ENCODE measurements around the gene CACNA1I.

The CACNA1I gene

DNA sequence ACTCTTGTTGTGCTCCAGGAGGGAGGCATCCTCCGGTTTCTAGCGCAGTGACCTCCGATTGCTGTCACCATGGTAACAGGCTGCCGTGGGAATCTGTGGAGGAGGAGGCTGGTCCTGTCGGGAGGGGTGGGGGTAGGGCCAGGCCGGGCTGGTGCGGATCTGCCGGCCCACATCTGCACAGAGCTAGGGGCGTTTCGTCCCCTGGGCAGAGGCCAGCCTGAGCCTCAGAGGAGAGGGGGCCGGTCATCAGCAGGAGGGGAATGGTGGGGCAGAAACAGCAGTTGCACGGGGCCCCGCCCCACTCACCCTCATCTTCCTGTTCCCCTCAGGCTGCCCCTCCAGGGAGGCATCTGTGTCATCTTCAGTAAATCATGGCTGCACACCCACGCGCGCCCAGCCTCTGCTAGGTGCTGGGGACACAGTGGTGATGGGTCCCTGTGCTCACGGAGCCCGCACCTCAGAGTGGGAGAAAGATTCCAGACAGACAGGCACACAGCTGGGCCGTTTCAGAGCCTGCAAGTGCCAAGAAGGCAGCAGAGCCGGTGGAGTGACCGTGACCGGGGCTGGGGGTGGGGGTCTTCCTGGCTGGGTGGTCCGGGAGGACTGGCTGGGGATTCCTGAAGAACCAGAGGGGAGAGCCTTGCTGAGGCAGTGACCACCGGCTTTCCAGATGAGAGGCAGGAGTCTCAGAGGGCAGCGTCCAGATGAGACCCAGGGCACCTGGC, 120.5 kb downstream of the CACNA1I start:
- no peak for DNase-seq (ENCODE audit: low read depth, low spot score)

DNA sequence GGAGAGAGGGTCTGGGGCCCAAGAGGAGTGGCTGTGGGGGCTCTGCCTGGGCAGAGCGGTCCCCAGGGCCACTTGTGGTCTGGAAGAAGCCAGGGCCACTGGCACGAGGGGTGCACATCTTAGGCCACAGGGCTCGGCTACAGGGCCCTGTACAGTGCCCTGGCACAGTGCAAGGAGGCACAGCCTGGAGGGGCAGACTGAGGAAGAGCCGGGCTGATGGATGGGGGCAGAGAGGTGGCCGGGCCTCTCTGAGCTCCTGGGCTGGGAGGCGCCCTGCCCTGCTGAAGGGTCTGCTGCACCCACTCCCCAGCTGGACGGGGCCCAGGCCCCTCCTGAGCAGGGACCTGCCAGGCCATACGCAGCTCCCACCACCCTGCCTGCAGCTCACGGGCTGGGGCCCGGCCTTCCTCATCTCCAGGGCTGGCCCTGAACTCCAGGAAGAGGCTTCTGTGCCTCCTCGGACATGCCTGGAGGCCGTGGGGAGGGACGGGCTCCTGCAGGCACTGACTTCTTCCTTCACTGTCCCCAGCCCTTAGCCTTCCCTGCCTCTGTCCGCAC, 123.5 kb downstream of the CACNA1I start:
- DNase-seq (ENCODE audit: low read depth, low spot score) = no peak

DNA sequence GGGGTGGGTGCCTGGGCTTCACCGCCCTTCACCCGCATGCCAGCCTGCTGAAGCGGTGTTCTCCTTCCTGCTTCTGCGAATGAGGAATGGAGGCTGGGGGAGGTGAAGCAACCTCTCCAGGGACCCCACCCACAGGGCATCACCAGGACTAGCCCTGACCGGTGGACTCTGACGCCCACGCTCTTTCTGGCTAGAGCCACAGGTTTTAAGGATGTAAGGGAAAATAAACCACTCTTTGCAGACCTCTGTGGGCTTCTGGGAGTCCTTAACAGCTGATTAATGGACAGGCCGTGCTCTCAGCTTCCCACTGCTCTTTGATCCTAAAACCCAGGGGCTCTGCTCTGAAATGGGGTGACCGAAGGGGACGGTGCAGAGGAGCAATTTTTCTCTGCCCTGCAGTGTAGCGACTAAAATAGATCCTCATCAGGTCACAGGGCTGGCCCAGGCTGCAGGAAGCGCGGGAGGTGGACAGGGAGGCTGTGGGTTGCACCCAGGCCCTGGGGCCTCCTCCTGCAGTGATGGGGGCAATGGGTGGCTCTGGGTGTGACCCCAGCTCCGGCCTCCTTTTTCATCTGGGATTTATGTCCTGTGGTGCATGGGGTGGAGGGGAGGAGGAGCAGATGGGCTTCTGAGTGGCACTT, 127.4 kb downstream of the CACNA1I start:
- no peak for DNase-seq (ENCODE audit: low read depth, low spot score)

DNA sequence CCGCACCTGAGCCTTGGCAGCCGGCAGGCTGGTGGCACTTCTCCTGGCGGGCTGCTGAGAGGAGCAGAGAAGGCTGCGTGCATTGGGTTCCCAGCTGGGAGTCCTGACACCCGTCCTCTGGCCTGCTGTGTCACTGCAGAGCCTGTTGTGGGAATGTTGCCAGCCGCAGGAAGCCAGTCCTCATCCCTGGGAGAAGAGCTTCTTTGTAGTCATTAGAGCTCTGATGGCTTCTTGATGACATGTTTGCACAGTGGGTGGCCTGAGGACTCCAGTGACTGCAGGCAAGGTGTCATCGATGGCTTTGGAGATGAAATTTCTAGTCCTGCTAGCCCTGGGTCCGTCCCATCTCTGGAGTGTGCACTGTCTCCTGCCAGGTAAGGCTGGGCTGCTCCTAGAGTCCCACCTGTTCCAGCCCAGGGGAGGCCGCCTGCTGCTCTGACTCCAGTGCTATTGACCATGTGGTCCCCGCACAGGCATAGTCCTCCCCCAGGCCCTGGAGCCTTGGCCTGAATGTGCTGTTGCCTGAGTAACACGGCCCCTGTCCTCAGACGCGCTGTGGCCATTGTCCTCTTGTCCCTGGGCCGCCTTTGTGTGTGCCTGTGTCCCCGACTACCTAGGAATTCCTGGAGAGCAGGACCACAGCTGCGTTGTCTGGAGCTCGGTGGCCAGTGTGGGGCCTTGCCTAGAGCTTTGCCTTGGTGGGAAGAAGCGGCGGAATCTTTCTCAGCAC, 129.2 kb downstream of the CACNA1I start:
- DNase-seq (ENCODE audit: low read depth, low spot score) = no peak

DNA sequence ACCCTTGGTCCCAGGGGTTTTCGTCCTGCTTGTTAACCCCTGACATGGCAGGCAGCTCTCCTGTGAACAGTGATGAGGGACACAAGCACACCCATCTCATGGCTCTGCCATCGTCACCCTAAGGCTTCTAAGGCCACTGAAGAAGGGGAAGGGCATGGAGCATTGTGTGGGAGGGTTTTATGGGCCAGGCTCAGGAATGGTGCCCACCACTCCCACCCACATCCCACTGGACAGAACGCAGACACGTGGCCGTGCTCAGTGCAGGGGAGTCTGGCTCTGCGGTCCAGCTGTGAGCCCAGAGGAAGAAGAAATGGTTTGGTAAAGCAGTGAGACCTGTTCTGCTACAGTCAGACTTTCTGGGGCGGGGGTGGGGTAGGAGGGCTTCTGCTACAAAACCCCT, 130.0 kb downstream of the CACNA1I start:
- DNase-seq (ENCODE audit: low read depth, low spot score) = no peak

DNA sequence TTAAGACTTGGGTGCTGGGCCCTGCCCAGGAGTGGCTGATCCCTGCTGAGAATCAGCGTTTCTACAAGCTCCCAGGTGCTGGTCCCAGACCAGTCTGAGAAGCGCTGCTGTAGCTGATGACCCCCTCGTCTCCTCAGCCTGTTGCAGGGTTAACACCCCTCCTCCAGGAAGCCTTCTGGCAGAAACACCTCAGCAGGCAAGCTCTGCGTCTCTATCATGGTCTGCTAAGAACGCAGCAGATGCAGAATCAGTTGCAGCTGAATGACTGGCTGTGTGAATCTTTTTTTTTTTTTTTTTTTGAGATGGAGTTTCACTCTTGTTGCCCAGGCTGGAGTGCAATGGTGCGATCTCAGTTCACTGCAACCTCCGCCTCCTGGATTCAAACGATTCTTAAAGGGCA, 132.5 kb downstream of the CACNA1I start:
- DNase-seq (ENCODE audit: low read depth, low spot score) = no peak

DNA sequence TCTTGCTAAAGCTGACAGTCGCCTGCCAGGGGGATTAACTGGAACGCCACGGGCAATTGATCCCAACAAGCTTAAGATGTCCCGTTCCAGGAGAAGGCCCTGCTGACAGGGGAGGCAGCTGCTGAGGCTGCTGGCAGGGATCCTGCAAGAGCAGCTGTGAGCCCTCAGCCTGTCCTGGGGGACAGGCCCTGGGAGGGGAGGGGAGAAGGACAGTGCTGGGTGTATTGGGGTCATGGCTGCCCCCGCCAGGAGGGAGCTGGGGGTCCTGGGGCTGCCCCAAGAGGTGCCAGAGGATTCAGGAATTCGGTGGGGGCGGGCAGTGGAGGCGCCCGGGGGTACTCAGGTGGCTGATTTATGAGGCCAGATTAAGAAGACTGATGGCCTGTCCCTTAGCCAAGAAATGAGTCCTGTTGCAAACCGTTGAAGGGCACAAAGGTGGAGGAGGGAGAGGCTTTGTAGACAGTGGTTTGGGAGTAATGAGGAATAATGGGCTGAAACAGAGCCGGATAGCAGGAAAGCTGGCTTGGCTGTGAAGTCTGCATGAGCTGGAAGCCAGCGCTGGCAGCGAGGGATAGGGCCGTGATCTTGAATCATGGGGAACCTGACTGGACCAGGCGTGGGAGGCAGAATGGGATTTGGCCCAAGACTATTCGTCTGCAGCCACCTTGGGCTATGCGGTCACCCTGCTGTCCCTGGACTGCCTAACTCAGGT, 133.5 kb downstream of the CACNA1I start:
- DNase-seq (ENCODE audit: low read depth, low spot score) = no peak

DNA sequence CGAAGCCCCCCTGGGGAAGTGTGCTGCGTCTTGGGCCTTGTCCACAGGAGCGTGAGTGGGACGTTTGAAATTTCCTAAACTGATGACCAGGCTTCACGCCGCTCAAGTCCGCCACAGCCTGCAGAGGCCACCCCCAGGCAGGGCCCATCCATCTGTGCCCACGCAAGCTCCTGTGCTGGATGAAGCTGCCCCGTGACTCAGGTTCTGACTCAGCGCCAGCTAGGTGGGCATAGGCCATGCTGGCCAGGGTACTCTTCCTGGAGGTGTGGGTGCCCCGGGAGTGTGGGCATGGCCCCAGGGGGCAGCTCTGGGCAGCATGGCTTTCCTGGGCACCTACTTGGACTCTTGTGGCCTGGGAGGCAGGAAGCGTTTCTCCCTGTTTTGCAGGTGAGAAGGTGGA, 134.8 kb downstream of the CACNA1I start:
- no peak for DNase-seq (ENCODE audit: low read depth, low spot score)

DNA sequence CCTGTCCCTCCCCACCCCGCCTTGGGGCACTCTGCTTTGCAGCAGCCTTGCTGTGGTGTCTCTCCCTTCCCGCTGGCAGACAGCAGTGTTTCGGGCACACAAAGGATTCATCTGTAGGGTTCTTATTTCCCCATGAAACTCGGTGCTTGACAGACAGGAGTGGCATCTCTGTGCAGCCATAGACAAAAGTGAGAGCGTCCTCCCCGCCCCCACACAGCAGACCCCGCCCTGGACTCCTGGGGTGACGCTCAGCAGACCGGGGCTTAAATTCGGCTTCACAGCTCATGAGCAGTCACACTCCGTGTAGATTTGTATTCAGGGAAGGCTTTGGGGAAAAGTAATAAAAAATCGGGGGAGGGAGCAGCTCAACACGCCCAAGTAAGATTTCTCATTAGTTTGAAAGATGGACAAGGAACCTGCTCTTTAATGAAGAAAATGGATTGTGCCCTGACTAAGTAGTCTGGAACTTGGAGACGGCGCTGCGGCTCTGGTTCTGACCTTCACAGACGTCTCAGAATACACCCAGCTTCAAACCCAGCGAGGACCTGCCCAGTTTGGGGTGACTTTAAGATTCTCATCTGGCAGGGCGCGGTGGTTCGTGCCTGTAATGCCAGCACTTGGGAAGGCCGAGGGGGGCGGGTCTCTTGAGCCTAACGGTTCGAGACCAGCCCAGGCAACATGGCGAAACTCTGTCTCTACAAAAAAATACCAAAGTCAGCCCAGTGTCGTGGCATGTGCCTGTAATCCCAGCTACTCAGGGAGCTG, 136.0 kb downstream of the CACNA1I start:
- no peak for DNase-seq (ENCODE audit: low read depth, low spot score)

DNA sequence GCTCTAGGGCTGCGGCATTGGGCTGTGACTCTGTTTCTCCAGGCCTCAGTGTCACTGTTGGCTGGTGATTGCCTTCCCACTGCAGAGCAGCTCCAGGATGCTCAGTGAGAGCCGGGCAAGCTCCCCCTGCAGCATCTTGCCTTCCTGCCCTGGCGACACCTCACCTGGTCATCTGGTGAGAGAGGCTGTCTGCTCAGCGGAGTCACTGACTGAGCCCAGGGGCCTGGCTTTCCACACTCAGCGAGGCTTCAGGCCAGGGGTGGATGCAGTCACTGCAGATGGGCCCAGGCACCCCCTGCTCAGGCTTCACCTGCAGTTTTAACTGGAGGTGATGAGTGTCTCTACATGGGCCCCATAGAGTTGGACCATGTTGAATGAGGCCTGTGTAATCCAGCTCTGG, 136.8 kb downstream of the CACNA1I start:
- DNase-seq (ENCODE audit: low read depth, low spot score) = no peak

DNA sequence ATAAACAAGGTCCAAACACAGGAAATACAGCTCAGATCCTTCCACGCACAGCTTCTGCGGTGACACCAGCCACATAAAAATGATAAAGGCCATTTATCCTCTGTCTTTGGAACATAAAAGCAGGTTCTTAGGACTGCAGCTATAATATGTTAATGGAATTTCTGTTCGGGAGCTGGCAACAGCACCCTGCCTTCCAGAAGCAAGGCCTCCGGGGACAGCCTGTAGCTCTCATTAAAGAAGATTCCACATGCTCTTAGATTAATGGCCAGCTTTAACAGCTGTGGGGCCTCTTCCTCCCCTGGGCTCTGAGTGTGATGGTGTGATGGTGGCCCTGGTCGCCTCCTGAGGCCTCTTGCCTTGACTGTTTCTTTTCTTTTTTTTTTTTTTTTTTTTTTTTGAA, 137.3 kb downstream of the CACNA1I start:
- no peak for DNase-seq (ENCODE audit: low read depth, low spot score)

DNA sequence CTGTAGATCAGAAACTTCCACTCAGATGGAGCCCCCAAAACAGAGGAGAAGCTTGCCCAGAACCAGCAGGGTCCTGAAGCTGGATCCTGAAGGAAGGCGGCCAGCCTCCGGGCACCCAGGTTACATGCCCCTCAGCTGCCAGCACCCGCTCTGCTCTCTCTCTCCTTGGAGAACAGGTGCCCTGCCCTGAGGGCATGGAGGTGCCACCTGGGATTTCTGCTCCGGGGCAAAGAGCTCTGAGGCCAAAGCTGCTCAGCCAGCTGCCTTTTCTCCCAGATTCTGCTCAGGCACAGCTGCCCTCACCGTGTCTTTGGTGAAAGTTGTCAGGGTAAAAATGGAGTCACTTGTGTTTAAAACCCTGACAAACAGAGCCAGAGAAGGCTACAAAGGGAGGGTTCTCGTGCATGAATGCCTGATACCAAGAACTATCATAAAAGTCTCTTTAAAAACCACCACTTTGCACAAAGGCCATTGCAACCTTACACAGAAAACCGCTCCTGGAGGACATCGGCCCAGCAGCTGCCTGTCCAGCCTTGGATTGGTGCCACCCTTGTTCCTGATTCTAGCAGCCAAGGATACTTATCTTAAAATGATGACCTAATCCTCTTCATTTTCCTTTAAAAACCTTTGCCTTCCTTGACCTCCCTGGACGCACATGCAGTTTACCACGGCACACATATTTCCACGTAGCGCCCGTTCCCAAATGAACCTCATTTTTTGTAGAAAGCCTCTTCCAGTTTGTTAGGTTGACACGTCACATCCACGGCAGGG, 140.0 kb downstream of the CACNA1I start:
- no peak for DNase-seq (ENCODE audit: low read depth, low spot score)

DNA sequence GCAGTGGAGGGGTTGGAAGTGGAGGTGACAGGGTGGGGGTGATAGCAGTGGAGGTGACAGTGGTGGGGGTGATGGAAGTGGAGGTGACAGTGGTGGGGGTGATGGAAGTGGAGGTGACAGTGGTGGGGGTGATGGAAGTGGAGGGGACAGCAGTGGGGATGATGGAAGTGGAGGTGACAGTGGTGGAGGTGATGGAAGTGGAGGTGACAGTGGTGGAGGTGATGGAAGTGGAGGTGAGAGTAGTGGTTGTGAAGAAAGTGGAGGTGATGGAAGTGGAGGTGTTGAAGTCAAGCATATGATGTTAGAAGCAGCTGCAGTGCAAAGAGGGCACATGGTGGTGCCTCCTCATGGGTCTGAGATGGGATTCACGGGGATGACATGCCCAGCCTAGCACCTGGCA, 141.5 kb downstream of the CACNA1I start:
- no peak for DNase-seq (ENCODE audit: low read depth, low spot score)

DNA sequence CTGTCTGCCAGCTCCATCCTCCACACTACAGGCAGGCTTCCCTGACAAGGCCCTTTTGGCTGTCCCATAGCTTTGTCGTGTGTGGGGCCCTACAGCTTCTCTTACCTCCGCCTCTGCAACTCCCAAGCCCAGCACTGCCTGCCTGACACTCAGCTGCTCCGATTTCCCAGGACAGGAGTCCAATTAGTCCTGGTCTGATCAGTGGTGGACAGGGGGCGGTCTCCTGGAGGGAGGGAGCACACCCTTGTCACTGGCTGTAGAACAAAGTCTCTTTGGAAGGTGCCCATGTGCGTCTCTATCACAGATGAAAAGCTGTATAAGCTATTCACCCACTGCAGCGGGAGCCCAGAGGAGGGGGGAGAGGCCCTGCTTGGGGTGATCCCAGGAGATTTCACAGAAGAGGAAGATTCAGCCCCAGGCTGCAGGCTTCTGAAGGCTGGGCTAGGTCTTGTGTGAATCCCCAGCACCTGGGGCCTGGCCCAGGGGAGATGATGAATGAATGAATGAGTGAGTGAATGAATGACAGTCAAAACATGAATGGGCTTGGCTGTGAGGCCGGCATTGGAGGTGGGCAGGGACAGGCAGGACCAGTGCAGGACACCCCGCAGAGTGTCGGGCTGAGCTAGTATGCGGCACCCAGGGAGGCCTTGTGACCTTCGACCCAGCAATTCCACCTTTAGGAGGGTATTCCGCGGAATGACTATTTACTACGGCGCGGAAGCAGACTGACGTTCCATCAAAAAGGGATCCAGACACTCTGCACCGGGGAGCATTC, 142.4 kb downstream of the CACNA1I start:
- no peak for DNase-seq (ENCODE audit: low read depth, low spot score)

DNA sequence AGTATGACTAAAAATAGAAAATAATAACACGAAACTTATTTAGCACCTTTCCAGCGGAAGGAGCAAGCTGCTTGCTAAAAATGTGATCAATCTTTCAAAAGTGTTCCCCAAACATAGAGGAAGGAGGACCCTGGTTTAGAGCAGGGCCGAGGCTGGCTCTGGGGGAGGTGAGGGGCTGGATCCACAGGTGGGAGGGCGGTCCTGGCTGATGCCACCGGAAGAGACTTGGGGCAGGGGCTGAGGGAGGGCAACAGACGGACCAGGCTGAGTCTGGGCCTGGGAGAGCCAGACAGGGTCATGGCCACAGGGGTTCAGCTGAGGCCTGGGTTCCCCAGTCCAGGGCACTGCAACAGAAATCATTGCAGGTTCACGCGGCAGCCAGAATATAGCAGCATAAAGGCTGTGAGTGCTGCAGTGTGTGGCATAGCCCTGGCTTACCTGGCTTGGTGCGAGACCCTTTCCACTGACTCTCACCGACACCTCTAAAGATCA, 143.3 kb downstream of the CACNA1I start:
- no peak for DNase-seq (ENCODE audit: low read depth, low spot score)

DNA sequence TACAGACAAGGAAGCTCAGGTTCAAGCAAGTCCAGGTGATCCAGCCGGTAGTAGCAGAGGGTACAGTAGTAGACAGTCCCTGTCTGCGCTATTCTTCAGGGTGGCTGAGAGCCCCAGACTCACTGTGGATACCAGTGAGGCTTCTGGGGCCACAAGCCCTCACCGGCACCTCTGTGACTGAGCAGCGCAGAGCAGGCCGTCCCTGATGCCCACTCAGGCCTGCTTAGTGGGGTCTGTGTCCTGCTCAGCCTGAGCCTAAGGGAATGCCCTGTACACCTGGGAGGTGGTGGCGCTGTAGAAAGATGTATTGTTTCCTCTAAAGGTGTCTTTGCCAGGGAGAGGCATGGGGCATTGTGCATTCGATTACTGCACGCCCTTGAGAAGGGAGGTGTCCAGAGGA, 143.8 kb downstream of the CACNA1I start:
- no peak for DNase-seq (ENCODE audit: low read depth, low spot score)

DNA sequence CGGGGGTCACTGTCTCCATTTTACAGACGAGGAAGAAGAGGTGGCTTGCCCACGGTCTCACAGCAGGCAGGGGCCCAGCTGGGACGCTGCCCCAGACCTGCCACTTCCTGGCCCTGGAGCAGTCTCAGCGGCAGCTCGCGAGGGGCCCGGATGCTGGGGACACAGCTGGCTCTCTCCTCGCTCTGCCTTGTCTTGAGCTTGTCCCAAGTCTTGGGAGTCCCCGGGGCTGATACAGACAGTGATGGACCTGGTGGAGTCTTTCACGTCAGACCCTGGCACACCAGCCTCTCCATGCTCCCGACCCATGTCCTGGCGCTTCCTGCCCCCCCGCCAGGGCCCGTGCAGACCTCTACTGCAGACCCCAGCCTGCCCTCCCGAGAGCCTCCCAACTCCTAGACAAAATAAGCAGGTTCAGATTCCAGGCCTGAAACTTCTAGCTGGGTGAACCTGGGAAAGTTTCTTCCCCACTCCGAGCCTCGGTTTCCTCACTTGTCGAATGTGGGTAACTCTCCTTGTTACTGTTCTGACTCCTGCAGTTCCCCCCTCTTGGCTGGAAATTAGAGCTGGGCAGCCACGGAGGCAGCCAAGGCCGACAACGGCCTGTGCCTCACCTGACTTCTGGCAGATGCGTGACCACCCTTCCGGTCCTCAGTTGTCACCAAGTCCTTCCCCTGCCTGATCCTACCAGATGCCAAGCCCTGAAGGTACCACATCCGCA, 145.4 kb downstream of the CACNA1I start:
- no peak for DNase-seq (ENCODE audit: low read depth, low spot score)

DNA sequence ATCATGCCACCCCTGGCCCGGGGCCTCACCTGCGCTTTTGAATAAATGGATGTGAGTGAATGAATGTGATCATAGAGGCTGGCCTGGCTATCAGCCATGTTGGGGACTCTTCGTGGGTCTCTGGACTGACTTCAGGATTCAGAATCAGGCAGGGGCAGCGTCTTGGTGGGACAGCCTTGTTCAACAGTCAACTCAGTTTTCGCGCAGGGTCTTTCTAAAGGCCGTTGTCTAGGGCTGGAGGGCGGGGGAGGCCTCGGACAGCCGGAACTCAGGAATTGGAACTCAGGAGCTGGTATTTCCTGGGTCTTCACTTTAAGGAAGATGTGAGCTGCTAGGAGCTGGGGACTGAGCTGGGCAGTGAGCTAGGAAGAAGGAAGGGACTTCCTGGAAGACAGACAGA, 146.0 kb downstream of the CACNA1I start:
- DNase-seq (ENCODE audit: low read depth, low spot score) = no peak

DNA sequence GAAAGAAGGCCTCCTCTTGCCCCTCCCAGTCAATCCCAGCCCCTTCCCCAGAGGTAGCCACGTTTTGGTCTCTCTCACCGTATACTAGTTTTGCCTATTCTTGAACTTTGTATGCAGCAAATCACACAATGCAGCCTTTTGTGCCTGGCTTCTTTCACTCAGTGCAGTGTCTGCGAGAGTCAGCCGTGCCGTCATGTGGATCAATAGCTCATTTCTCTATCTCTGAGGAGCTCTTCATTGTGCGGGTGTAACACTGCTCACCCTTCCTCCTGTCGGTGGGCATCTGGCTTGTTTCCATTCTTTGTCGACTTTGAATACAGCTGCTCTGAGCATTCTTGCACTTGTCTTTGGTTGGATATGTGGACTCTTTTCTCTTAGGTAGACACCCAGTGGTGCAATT, 146.5 kb downstream of the CACNA1I start:
- no peak for DNase-seq (ENCODE audit: low read depth, low spot score)
